ENCODE results near the gene MINDY3. TPM values are rescaled to one million over a fixed set of nuclear protein-coding genes. Genes with fewer than 3 reads are reported as not detected.

MINDY3 gene
- total RNA-seq, 1 donor from 2014 or later = 22.2 TPM

DNA sequence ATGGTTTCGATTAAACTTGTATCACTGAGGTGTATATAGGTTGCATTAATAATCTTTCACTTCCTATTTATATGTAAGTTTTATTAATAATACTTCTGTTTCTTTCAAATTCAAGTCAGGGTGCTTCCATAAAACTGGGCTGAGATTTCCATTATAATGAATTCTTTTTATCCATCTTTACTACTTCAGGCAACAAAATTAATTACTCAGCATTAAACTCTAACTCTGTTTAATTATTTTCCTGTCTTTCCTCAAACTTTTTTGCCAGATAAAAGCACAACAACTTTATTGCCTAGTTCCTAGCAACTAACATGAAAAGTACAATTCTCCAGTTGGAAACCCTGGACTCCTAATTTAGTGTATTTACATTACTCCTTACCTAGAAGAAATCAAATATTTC, 3.0 kb upstream of the MINDY3 start:
- Histone ChIP-seq H3K27me3 (ENCODE audit: control insufficient read depth, insufficient read depth, low read length) (no peaks in the 10 kb centered on the region), H3K36me3 (ENCODE audit: control insufficient read depth, insufficient read depth, low read length) (no peaks in the 10 kb centered on the region), H3K4me3 (ENCODE audit: low read depth, low read length) (no peak overlapping the region)
- no peak for DNase-seq (ENCODE audit: low read depth)
- TF ChIP-seq, protein P1, sequence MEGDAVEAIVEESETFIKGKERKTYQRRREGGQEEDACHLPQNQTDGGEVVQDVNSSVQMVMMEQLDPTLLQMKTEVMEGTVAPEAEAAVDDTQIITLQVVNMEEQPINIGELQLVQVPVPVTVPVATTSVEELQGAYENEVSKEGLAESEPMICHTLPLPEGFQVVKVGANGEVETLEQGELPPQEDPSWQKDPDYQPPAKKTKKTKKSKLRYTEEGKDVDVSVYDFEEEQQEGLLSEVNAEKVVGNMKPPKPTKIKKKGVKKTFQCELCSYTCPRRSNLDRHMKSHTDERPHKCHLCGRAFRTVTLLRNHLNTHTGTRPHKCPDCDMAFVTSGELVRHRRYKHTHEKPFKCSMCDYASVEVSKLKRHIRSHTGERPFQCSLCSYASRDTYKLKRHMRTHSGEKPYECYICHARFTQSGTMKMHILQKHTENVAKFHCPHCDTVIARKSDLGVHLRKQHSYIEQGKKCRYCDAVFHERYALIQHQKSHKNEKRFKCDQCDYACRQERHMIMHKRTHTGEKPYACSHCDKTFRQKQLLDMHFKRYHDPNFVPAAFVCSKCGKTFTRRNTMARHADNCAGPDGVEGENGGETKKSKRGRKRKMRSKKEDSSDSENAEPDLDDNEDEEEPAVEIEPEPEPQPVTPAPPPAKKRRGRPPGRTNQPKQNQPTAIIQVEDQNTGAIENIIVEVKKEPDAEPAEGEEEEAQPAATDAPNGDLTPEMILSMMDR (IDR thresholded peaks at IDR 0.05; ENCODE audit: insufficient read depth, low read length, poor library complexity, severe bottlenecking) = no peak

DNA sequence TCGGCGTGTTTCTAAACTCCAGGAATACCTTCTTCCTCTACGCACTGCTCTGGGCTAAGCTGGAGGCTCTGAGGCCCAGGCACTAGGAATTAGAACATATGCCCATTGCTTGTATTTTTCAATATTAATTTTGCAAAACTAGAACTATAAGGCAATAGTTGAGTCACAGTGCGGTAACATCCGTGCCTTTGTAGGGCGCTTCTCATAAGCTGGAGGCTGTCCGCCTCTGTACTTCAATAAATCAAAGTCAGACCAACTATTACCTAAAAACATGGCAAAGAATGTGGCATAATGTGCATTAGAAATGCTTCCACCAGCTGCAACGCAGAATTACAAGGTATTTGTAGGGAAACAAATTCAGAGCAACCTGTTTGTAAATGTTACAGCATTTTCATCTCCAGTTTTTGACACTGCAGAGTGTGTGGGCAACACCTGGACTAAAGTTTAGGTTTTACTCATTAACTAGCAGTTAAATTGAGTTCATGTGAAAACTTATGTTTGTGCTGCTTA, 440 bp upstream of the MINDY3 start:
- no peaks in the 10 kb centered on the region for H3K36me3 ChIP-seq (ENCODE audit: control insufficient read depth, insufficient read depth, low read length)
- H3K4me3 ChIP-seq (ENCODE audit: low read depth, low read length) = peak overlapping the region; percentile 94
- DNase-seq (ENCODE audit: low read depth) = no peak
- no peaks in the 10 kb centered on the region for H3K27me3 ChIP-seq (ENCODE audit: control insufficient read depth, insufficient read depth, low read length)
- TF ChIP-seq, protein P1 (IDR thresholded peaks at IDR 0.05; ENCODE audit: insufficient read depth, low read length, poor library complexity, severe bottlenecking) = no peak

DNA sequence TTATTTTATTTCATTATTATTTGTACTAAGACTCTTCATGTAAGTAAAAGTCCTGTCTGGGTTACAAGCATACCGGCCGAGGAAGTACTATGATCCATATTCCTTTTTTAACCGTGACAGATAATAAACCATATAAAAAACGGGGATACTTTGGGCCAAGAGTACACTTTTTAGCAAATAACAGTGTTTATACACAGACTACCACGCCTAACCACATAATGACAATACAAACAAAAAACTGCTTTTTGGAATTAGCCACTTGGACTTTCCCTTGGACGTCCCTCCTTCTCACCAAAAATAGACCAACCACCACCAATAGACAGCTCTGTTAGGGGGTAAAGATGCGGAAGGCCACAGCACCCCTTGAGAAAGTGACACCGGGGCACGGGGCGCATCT, 800 bp downstream of the MINDY3 start:
- no peaks in the 10 kb centered on the region for H3K36me3 ChIP-seq (ENCODE audit: control insufficient read depth, insufficient read depth, low read length)
- TF ChIP-seq, protein P1 (IDR thresholded peaks at IDR 0.05; ENCODE audit: insufficient read depth, low read length, poor library complexity, severe bottlenecking) = no peak
- no peak for DNase-seq (ENCODE audit: low read depth)

DNA sequence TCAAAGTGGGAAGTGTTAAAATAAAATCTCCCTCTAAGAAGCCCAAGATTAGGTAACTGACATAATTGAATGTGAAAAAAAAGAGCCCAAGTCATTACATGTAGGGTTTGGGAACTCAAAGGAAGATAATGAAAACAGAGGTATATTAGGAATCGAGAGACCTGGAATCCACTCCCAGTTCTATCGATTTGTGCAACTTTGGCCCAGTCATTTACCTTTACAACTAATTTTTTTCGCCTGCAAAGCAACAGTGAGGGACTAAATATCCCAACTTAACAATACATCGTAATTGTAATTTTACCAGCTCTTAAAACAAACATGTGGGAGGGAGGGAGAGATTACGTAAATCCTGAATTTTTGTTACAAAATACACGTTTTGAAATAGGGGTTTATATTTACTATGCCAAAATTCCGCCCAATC, 1.4 kb downstream of the MINDY3 start:
- no peak overlapping the region for H3K4me3 ChIP-seq (ENCODE audit: low read depth, low read length)
- no peaks in the 10 kb centered on the region for H3K36me3 ChIP-seq (ENCODE audit: control insufficient read depth, insufficient read depth, low read length)
- DNase-seq (ENCODE audit: low read depth) = no peak
- TF ChIP-seq, protein P1 (IDR thresholded peaks at IDR 0.05; ENCODE audit: insufficient read depth, low read length, poor library complexity, severe bottlenecking) = no peak
- H3K27me3 ChIP-seq (ENCODE audit: control insufficient read depth, insufficient read depth, low read length) = no peaks in the 10 kb centered on the region

More for the DNA sequence above, 800 bp downstream of the MINDY3 start:
- Histone ChIP-seq H3K4me3 (ENCODE audit: low read depth, low read length) (peak overlapping the region; percentile 94), H3K27me3 (ENCODE audit: control insufficient read depth, insufficient read depth, low read length) (no peaks in the 10 kb centered on the region)

DNA sequence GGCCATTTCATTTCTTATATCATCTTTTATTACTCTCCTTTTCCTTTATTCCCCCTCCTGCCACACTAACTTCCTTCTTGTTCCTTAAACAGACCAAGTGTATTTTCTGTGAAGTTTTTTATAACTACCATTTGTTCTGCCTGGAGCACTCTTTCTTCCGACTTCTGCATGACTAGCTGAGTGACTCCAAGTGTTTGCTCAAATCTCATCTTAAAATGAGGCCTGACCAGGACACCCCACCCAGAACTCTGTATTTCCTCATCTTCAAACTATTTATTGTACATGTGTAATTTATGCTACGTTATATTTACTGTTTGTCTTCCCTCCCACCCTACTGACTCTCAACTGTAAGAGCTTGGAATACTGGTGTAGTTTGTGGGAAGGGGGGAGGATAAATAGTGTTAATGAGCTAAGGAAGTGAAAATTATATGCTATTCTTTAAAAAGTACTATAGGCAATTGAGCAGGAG, 3.2 kb downstream of the MINDY3 start:
- TF ChIP-seq, protein P1 (IDR thresholded peaks at IDR 0.05; ENCODE audit: insufficient read depth, low read length, poor library complexity, severe bottlenecking) = no peak
- Histone ChIP-seq H3K27me3 (ENCODE audit: control insufficient read depth, insufficient read depth, low read length) (no peaks in the 10 kb centered on the region), H3K4me3 (ENCODE audit: low read depth, low read length) (no peak overlapping the region), H3K36me3 (ENCODE audit: control insufficient read depth, insufficient read depth, low read length) (no peaks in the 10 kb centered on the region)
- DNase-seq (ENCODE audit: low read depth) = no peak
